Upper lobe of left lung (tissue), 6 donors: ENCODE results near the gene MAP2K6. TPM values are rescaled to one million over a fixed set of nuclear protein-coding genes. Genes with fewer than 3 reads are reported as not detected.

Experiments used
- ATAC-seq, 2 donors: fragments of 200-7000 bp; cut with Tn5 transposase; one replicate each; pipeline ENCODE4 v1.9.1; 2022; ENCODE audit warnings: mild to moderate bottlenecking in 2 of 2, moderate library complexity in 2 of 2; ENCODE audit not compliant: low FRiP score in 2 of 2
- DNase-seq, 2 donors: peaks; one replicate each; pipeline ENCODE4 v3.0.0-alpha.2; 2019 to 2020
- H3K27ac ChIP-seq, 4 donors: fragments of 200-600 bp; sonication (generic); one replicate each; pipeline ENCODE4 v1.5.1; 2016 to 2019
- H3K27me3 ChIP-seq, 4 donors: fragments of 200-600 bp; sonication (generic); one replicate each; pipeline ENCODE4 v1.5.1; 2017 to 2019
- H3K36me3 ChIP-seq, 4 donors: fragments of 200-600 bp; sonication (generic); one replicate each; pipeline ENCODE4 v1.5.1; 2016 to 2019
- H3K4me1 ChIP-seq, 4 donors: fragments of 200-600 bp; sonication (generic); one replicate each; pipeline ENCODE4 v1.5.1; 2018 to 2019
- H3K4me3 ChIP-seq, 4 donors: fragments of 200-600 bp; sonication (generic); one replicate each; pipeline ENCODE4 v1.5.1; 2017 to 2019; ENCODE audit warnings: mild to moderate bottlenecking in 2 of 4, moderate library complexity in 1 of 4
- H3K9me3 ChIP-seq, 4 donors: fragments of 200-600 bp; sonication (generic); one replicate each; pipeline ENCODE4 v1.5.1; 2018 to 2019
- CTCF ChIP-seq, 6 experiments: fragments of 450-650 bp in 4 of 6; fragments of 200-600 bp in 2 of 6; sonication (generic) in 2 of 6; IDR thresholded peaks; one replicate each; pipeline ENCODE4 v1.5.1; 2016 to 2019; ENCODE audit warnings: antibody characterized with exemption in 6 of 6
- EP300 ChIP-seq, 4 donors: sonication (generic); formaldehyde crosslinking; IDR thresholded peaks; one replicate each; pipeline ENCODE4 v1.5.1; 2017; ENCODE audit warnings: antibody characterized with exemption in 4 of 4, control low read depth in 2 of 4
- POLR2A ChIP-seq, 4 donors: fragments of 450-650 bp; IDR thresholded peaks; one replicate each; pipeline ENCODE4 v1.5.1; 2016 to 2017; ENCODE audit warnings: antibody characterized with exemption in 4 of 4, mild to moderate bottlenecking in 2 of 4
- POLR2AphosphoS5 ChIP-seq, 2 donors: sonication (generic); formaldehyde crosslinking; IDR thresholded peaks; one replicate each; pipeline ENCODE4 v1.5.1; 2017; ENCODE audit warnings: antibody characterized with exemption in 2 of 2
- WGBS, 2 donors: methylation state at CpG; one replicate each; pipeline ENCODE4 v1.1.5; 2017 to 2018; 5-methylcytosine and 5-hydroxymethylcytosine counted together
- total RNA-seq, 6 donors: library from RNA; depleted of rRNA in 4 of 6; stranded (reverse); fragments of >200 nt in 4 of 6; gene quantifications; one replicate each; pipeline versions ENCODE4 v1.1.0 to v1.2.1, GENCODE V29; 2016 to 2021
- donor health status: DM: no; HTN: no; CAD: no; lungs with moderate emphysema.
- donor health status: DM: no; HTN: yes; CAD: no; lungs with severe emphysema.

The MAP2K6 gene
- total RNA-seq, 6 donors from 2014 or later, result 0.33 to 16.8 (median 5.9) TPM

GRCh38 chr17:69578385-69578936 lies 164.0 kb downstream of the MAP2K6 start:
- 65 to 71% methylated on average over 4 of the region's 4 CpGs for WGBS, 2 donors
- no peak overlapping the region for H3K27ac ChIP-seq

GRCh38 chr17:69579961-69580677 lies 165.6 kb downstream of the MAP2K6 start:
- Histone ChIP-seq H3K27ac (no peak overlapping the region), H3K4me3 (no peak overlapping the region), H3K27me3 (no peaks in the 10 kb centered on the region), H3K9me3 (no peaks in the 10 kb centered on the region), H3K36me3 (no peaks in the 10 kb centered on the region), H3K4me1 (peaks cover 4 to 12% (median 10%) of the 10 kb centered on the region in 4 donors)
- TF ChIP-seq CTCF (IDR thresholded peaks at IDR 0.05) (no peak), EP300 (IDR thresholded peaks at IDR 0.05) (no peak), POLR2A (IDR thresholded peaks at IDR 0.05) (no peak), POLR2AphosphoS5 (IDR thresholded peaks at IDR 0.05) (no peak)
- 87 to 89% methylated on average over 5 of the region's 5 CpGs for WGBS, 2 donors
- no peak for DNase-seq
- ATAC-seq, result no peak

More at GRCh38 chr17:69578385-69578936, 164.0 kb downstream of the MAP2K6 start:
- H3K36me3 ChIP-seq, result no peaks in the 10 kb centered on the region
- no peaks in the 10 kb centered on the region for H3K9me3 ChIP-seq
- H3K27me3 ChIP-seq, result no peaks in the 10 kb centered on the region
- no peak for ATAC-seq
- no peak overlapping the region for H3K4me3 ChIP-seq
- no peak for TF ChIP-seq CTCF (IDR thresholded peaks at IDR 0.05)
- TF ChIP-seq POLR2AphosphoS5 (IDR thresholded peaks at IDR 0.05), result no peak
- TF ChIP-seq POLR2A (IDR thresholded peaks at IDR 0.05), result no peak
- no peak for TF ChIP-seq EP300 (IDR thresholded peaks at IDR 0.05)
- peaks cover 4 to 24% (median 19%) of the 10 kb centered on the region in 4 donors for H3K4me1 ChIP-seq
- DNase-seq, result no peak

- TF ChIP-seq EP300 (IDR thresholded peaks at IDR 0.05) (no peak), CTCF (IDR thresholded peaks at IDR 0.05) (no peak), POLR2AphosphoS5 (IDR thresholded peaks at IDR 0.05) (no peak), POLR2A (IDR thresholded peaks at IDR 0.05) (no peak)
- Histone ChIP-seq H3K36me3 (no peaks in the 10 kb centered on the region), H3K4me1 (peaks cover 0 to 4% (median 3%) of the 10 kb centered on the region in 4 donors), H3K27ac (no peak overlapping the region), H3K27me3 (no peaks in the 10 kb centered on the region), H3K9me3 (no peaks in the 10 kb centered on the region), H3K4me3 (peak overlapping the region in 1 of 4 donors; percentile 7)
- DNase-seq (no peak), ATAC-seq (no peak)
- 36 to 42% methylated on average over 18 of the region's 18 CpGs for WGBS, 2 donors
Observed at GRCh38 chr17:69581061-69581961, 166.8 kb downstream of the MAP2K6 start.

GRCh38 chr17:69588316-69588715 lies 173.8 kb downstream of the MAP2K6 start:
- peaks cover 0 to 8% (median 4%) of the 10 kb centered on the region in 4 donors for H3K4me1 ChIP-seq
- no peak for DNase-seq
- no peak overlapping the region for H3K4me3 ChIP-seq
- H3K27ac ChIP-seq, result no peak overlapping the region
- no peaks in the 10 kb centered on the region for H3K27me3 ChIP-seq
- H3K36me3 ChIP-seq, result no peaks in the 10 kb centered on the region
- TF ChIP-seq POLR2A (IDR thresholded peaks at IDR 0.05), result no peak
- no peak for TF ChIP-seq POLR2AphosphoS5 (IDR thresholded peaks at IDR 0.05)
- TF ChIP-seq CTCF (IDR thresholded peaks at IDR 0.05), result no peak
- no peak for TF ChIP-seq EP300 (IDR thresholded peaks at IDR 0.05)
- 32 to 47% methylated on average over 2 of the region's 2 CpGs for WGBS, 2 donors
- no peak for ATAC-seq
- no peaks in the 10 kb centered on the region for H3K9me3 ChIP-seq
